ENCODE data around the gene SUCLG1. TPM values are rescaled to one million over a fixed set of nuclear protein-coding genes. Genes with fewer than 3 reads are reported as not detected.

The SUCLG1 gene
- total and polyA plus RNA-seq, 2 of the 4 experiments (the other 2 are of a cell fraction), result 50.5 to 52.7 TPM

DNA sequence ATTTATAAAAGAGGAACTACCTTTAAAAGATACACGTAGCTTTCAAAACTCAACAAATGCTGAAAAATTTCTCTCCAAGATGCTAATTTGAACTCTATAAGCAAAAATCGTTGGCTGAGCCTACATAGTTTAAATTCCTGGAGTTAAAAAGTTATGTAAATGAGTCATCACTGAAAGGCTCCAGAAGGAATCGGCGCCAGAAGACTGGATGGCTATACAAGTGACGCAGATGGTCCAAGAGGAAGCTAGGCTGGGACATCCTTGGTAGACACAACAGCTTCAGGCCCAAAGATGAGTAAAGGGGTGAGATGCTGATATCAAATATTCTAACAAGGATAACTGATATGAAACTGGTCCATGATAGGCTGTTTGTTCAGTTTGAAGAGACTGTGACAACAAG lies 34.4 kb upstream of the SUCLG1 start:
- no peaks in the 10 kb centered on the region for H3K27me3 ChIP-seq (ENCODE audit: control insufficient read depth, insufficient read depth, low read length)
- peak overlapping the region; percentile 98 for H3K4ac ChIP-seq (ENCODE audit: low read depth, low read length)
- peak overlapping the region; percentile 96 for H2BK120ac ChIP-seq (ENCODE audit: low read depth, low read length)
- TF ChIP-seq CEBPB (IDR thresholded peaks at IDR 0.05; ENCODE audit: low read depth, low read length) (no peak), FOS (IDR thresholded peaks at IDR 0.05; ENCODE audit: low read depth, low read length) (peak; percentile 96), MAFK (IDR thresholded peaks at IDR 0.05; ENCODE audit: low read depth, low read length) (peak; percentile 17; the same call in 1 of the 2 replicates), MAZ (IDR thresholded peaks at IDR 0.05; ENCODE audit: borderline replicate concordance, low read depth, low read length) (no peak), BHLHE40 (IDR thresholded peaks at IDR 0.05; ENCODE audit: low read depth, low read length) (peak; percentile 55; the same call in 1 of the 2 replicates)
- TF ChIP-seq, protein P1, sequence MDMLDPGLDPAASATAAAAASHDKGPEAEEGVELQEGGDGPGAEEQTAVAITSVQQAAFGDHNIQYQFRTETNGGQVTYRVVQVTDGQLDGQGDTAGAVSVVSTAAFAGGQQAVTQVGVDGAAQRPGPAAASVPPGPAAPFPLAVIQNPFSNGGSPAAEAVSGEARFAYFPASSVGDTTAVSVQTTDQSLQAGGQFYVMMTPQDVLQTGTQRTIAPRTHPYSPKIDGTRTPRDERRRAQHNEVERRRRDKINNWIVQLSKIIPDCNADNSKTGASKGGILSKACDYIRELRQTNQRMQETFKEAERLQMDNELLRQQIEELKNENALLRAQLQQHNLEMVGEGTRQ (IDR thresholded peaks at IDR 0.05; ENCODE audit: low read depth, low read length), result no peak
- TF ChIP-seq, protein P2, sequence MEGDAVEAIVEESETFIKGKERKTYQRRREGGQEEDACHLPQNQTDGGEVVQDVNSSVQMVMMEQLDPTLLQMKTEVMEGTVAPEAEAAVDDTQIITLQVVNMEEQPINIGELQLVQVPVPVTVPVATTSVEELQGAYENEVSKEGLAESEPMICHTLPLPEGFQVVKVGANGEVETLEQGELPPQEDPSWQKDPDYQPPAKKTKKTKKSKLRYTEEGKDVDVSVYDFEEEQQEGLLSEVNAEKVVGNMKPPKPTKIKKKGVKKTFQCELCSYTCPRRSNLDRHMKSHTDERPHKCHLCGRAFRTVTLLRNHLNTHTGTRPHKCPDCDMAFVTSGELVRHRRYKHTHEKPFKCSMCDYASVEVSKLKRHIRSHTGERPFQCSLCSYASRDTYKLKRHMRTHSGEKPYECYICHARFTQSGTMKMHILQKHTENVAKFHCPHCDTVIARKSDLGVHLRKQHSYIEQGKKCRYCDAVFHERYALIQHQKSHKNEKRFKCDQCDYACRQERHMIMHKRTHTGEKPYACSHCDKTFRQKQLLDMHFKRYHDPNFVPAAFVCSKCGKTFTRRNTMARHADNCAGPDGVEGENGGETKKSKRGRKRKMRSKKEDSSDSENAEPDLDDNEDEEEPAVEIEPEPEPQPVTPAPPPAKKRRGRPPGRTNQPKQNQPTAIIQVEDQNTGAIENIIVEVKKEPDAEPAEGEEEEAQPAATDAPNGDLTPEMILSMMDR (conservative IDR thresholded peaks at IDR 0.05; ENCODE audit: low read depth, low read length), result no peak
- peaks cover 4% of the 10 kb centered on the region for H3K4me1 ChIP-seq (ENCODE audit: control insufficient read depth, insufficient read depth, low read length)
- peak overlapping the region; percentile 96 for H2BK15ac ChIP-seq (ENCODE audit: low read depth, low read length)
- H3K9me1 ChIP-seq (ENCODE audit: insufficient read depth, low read length), result peaks cover 5% of the 10 kb centered on the region
- H3K4me2 ChIP-seq (ENCODE audit: low read depth, low read length), result peak overlapping the region; percentile 64; the same call in 1 of the 2 replicates
- H3K18ac ChIP-seq (ENCODE audit: low read depth, low read length), result peak overlapping the region; percentile 94
- peak; percentile 90 for ATAC-seq (ENCODE audit: low read depth)
- H3K36me3 ChIP-seq (ENCODE audit: control insufficient read depth, insufficient read depth, low read length), result no peaks in the 10 kb centered on the region
- ChIA-PET CTCF (interaction anchor here (0.6 to 0.9 kb wide), 2 partner anchors 23 to 485 kb away, joined by 3 to 4 read pairs; partner anchors contain the start of gene DNAH6), POLR2A (ENCODE audit: unreplicated experiment) (no interaction called here)
- H2BK20ac ChIP-seq (ENCODE audit: low read depth, low read length), result peak overlapping the region; percentile 99
- H4K5ac ChIP-seq (ENCODE audit: low read depth, low read length), result peak overlapping the region; percentile 97
- H3K4me3 ChIP-seq (ENCODE audit: insufficient read depth, low read depth, low read length), result no peak overlapping the region
- H3K79me1 ChIP-seq (ENCODE audit: low read depth in 1 of 2, low read length in 2 of 2), result no peaks in the 10 kb centered on the region
- peak overlapping the region; percentile 95 for H3K14ac ChIP-seq (replicated peaks; ENCODE audit: low read depth, low read length)
- H2BK5ac ChIP-seq (ENCODE audit: low read depth, low read length, poor library complexity, severe bottlenecking), result peak overlapping the region; percentile 86
- peak; percentile 95 for DNase-seq
- peak overlapping the region; percentile 95 for H4K91ac ChIP-seq (ENCODE audit: insufficient read depth, low read depth, low read length)
- H3K9me3 ChIP-seq (ENCODE audit: control insufficient read depth, insufficient read depth, low read length), result no peaks in the 10 kb centered on the region
- H2AFZ ChIP-seq (replicated peaks; ENCODE audit: low read length, poor library complexity), result peak overlapping the region; percentile 75
- WGBS, 2 experiments (ENCODE audit: extremely low coverage in 2 of 2, insufficient read length in 1 of 2), result no CpG with 5 or more reads among the region's 5 CpGs
- H3K27ac ChIP-seq (ENCODE audit: insufficient read depth, low read length), result peak overlapping the region; percentile 91
- intact Hi-C loops (cut with micrococcal nuclease), result loop anchor here (5.0 kb wide), 1 partner anchor 804 kb away; no protein-coding TSS in a partner anchor
- H2AK9ac ChIP-seq (replicated peaks; ENCODE audit: low read depth, low read length, poor library complexity), result peak overlapping the region; percentile 0
- in situ Hi-C loops (cut with MboI; ENCODE audit: low sequenced_read_pairs), result loop anchor here (5.0 to 25.0 kb wide), 4 partner anchors 141 to 794 kb away; partner anchors contain the start of gene TRABD2A
- no peaks in the 10 kb centered on the region for H4K20me1 ChIP-seq (ENCODE audit: insufficient read depth, low read length)
- peak overlapping the region; percentile 78 for H3K23ac ChIP-seq (ENCODE audit: low read depth, low read length)
- dilution Hi-C loops (cut with HindIII; ENCODE audit: low sequenced_read_pairs, unreplicated experiment), result no loop called here
- BruUV-seq (replicated peaks), result no TSS peak
- peak overlapping the region; percentile 73 to 92 for H4K8ac ChIP-seq (ENCODE audit: low read depth in 2 of 2, low read length in 2 of 2)
- peak overlapping the region; percentile 90 for H2AK5ac ChIP-seq (ENCODE audit: low read depth, low read length)
- H3K9ac ChIP-seq (ENCODE audit: low read depth, low read length), result peak overlapping the region; percentile 15; the same call in 1 of the 2 replicates
- H3K56ac ChIP-seq (ENCODE audit: extremely low read depth, insufficient read depth, low read length), result peak overlapping the region; percentile 84

All from IMR-90 (cell line).